Gastroesophageal sphincter (tissue), 3 donors: Measurements from ENCODE around the gene COX4I2.
"Not testable (repeated sequence)": the region's sequence is repeated elsewhere in the genome, so short reads cannot be mapped to it uniquely, and the experiment has no call there.

Experiments
- CTCF ChIP-seq, 4 experiments: fragments of 200-600 bp in 2 of 4; fragments of 450-650 bp in 2 of 4; sonication (generic) in 1 of 4; IDR thresholded peaks; one replicate each; pipeline ENCODE4 v1.5.1; 2017 to 2019; ENCODE audit warnings: antibody characterized with exemption in 4 of 4, mild to moderate bottlenecking in 2 of 4, moderate library complexity in 2 of 4
- EP300 ChIP-seq: sonication (generic); formaldehyde crosslinking; IDR thresholded peaks from one replicate; pipeline ENCODE4 v1.6.1; 2017; ENCODE audit warnings: antibody characterized with exemption, mild to moderate bottlenecking
- POLR2A ChIP-seq, 2 donors: fragments of 450-650 bp; IDR thresholded peaks; one replicate each; pipeline ENCODE4 v1.6.1; 2017; ENCODE audit warnings: antibody characterized with exemption in 2 of 2, mild to moderate bottlenecking in 2 of 2, moderate library complexity in 1 of 2
- POLR2AphosphoS5 ChIP-seq: sonication (generic); formaldehyde crosslinking; IDR thresholded peaks from one replicate; pipeline ENCODE4 v1.6.1; 2017; ENCODE audit warnings: antibody characterized with exemption

GRCh38 chr20:31626534-31626933 is 11.2 kb upstream of the COX4I2 start:
- not testable (repeated sequence) for TF ChIP-seq POLR2AphosphoS5; POLR2A (IDR thresholded peaks at IDR 0.05); CTCF (IDR thresholded peaks at IDR 0.05); EP300
